Mucosa of rectum (tissue), 2 donors: ENCODE results near the gene EIF4G3.
"Not testable (repeated sequence)": the region's sequence is repeated elsewhere in the genome, so short reads cannot be mapped to it uniquely, and the experiment has no call there.

Experiments used
- H3K27ac ChIP-seq, 2 donors: one replicate each; pipeline ENCODE4 v1.7.0; 2013; ENCODE audit warnings: inconsistent platforms in 2 of 2, low read depth in 2 of 2, low read length in 2 of 2
- H3K27me3 ChIP-seq, 2 donors: one replicate each; pipeline ENCODE4 v1.7.0; 2013; ENCODE audit warnings: low read length in 2 of 2; ENCODE audit not compliant: control insufficient read depth in 2 of 2, insufficient read depth in 2 of 2
- H3K36me3 ChIP-seq, 2 donors: one replicate each; pipeline ENCODE4 v1.7.0; 2013; ENCODE audit warnings: low read length in 2 of 2; ENCODE audit not compliant: control insufficient read depth in 2 of 2, insufficient read depth in 2 of 2
- H3K4me1 ChIP-seq, 2 donors: one replicate each; pipeline ENCODE4 v1.7.0; 2013; ENCODE audit warnings: low read length in 2 of 2, mild to moderate bottlenecking in 1 of 2; ENCODE audit not compliant: control insufficient read depth in 2 of 2, insufficient read depth in 2 of 2
- H3K4me3 ChIP-seq, 2 donors: one replicate each; pipeline ENCODE4 v1.7.0; 2013; ENCODE audit warnings: low read length in 2 of 2
- H3K9ac ChIP-seq, 2 donors: one replicate each; pipeline ENCODE4 v1.7.0; 2013; ENCODE audit warnings: low read length in 2 of 2, low read depth in 1 of 2, mild to moderate bottlenecking in 1 of 2
- H3K9me3 ChIP-seq, 2 donors: one replicate each; pipeline ENCODE4 v1.7.0; 2013; ENCODE audit warnings: low read length in 2 of 2; ENCODE audit not compliant: control insufficient read depth in 2 of 2
- donor health status: healthy.
- donor health status: Normal muscosa, but diverticular disease.

Gene EIF4G3

DNA sequence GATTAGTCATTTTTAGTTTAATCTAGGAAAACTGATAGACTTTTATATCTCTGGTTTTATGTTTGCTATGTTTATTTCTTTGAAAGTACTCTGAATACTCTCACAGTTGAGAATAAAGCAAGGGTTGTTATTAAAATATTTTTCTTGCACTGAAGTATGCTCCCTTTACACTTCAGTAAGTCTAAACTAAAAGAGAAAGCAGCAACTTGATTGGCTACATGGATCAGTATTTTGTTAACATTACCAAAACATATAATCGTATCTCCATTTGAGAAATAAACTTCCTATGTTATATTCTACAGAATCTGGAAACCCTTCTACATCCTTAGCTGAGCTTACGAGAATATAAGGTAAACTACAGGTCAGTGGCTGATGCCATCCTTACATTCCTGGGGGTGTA, 240.1 kb downstream of the EIF4G3 start:
- H3K36me3 ChIP-seq = peaks cover 5 to 6% of the 10 kb centered on the region in 2 donors
- H3K4me3 ChIP-seq = no peak overlapping the region
- no peak overlapping the region for H3K27ac ChIP-seq
- no peaks in the 10 kb centered on the region for H3K9me3 ChIP-seq
- H3K4me1 ChIP-seq = no peaks in the 10 kb centered on the region
- H3K27me3 ChIP-seq = no peaks in the 10 kb centered on the region
- no peak overlapping the region for H3K9ac ChIP-seq

DNA sequence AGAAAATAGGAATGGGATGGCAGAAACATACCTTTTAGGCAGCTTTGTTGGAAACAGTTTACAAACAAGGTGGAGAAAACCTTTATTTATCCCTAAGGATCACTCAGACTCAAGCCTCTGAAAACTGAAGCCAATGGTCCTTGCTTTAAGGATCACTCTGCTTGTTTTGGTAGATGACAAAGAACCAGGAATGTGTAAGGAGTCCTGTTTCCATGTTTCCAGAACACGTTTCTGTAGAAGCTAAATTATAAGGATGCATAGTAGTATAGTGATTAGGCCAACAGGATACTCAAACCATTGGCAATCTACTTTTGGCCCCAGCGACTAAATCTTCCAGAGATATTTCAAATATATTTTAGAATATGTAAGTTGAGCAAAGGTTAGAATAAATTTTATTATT, 240.5 kb downstream of the EIF4G3 start:
- H3K4me1 ChIP-seq = no peaks in the 10 kb centered on the region
- H3K27ac ChIP-seq = no peak overlapping the region
- no peak overlapping the region for H3K4me3 ChIP-seq
- H3K9me3 ChIP-seq = no peaks in the 10 kb centered on the region
- no peak overlapping the region for H3K9ac ChIP-seq
- no peaks in the 10 kb centered on the region for H3K27me3 ChIP-seq
- H3K36me3 ChIP-seq = peaks cover under 1 to 2% of the 10 kb centered on the region in 2 donors

DNA sequence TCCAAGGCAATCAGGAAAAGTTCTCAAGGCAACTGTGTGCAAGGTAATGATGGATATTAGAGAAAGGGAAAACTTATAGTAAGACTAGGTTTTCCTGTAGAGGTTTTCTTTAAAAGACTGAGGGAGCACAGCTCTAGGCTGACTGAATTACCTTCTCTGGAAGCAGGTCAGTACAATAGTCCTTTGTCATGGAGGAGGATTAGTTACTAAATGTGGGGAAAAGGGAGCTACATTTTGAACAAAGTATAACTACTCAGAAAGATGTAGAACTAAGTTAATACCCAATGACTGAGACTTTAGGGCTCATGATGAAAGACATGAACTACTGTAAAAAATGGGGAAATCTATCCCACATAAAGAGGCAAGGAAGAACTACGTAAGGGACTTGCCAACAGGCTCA, 241.0 kb downstream of the EIF4G3 start:
- H3K9me3 ChIP-seq = no peaks in the 10 kb centered on the region
- H3K4me1 ChIP-seq = no peaks in the 10 kb centered on the region
- H3K4me3 ChIP-seq = no peak overlapping the region
- no peaks in the 10 kb centered on the region for H3K36me3 ChIP-seq
- no peak overlapping the region for H3K9ac ChIP-seq
- no peak overlapping the region for H3K27ac ChIP-seq
- H3K27me3 ChIP-seq = no peaks in the 10 kb centered on the region

DNA sequence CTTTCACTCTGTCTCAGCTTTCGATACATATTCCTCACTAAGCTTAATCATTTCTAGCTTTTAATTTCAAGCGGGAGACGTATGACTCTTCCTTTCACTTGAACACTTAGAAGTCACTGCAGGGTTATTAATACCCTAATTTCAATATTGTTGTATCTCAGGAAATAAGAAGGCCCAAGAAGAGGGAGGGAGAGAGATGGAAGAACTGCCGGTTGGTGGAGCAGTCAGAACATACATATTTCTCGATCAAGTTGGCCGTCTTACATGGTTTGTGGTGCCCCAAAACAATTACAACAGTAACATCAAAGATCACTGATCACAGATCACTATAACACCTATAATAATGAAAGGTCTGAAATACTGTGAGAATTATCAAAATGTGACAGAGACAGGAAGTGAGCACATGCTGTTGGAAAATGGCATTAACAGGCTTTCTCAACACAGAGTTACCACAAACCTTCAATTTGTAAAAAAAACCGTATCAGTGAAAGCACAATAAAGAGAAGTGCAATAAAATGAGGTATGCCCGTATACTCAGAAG, 244.2 kb downstream of the EIF4G3 start:
- no peaks in the 10 kb centered on the region for H3K27me3 ChIP-seq
- no peaks in the 10 kb centered on the region for H3K9me3 ChIP-seq
- no peak overlapping the region for H3K4me3 ChIP-seq
- peaks cover 3 to 6% of the 10 kb centered on the region in 2 donors for H3K36me3 ChIP-seq
- H3K27ac ChIP-seq = no peak overlapping the region
- no peak overlapping the region for H3K9ac ChIP-seq
- H3K4me1 ChIP-seq = no peaks in the 10 kb centered on the region

DNA sequence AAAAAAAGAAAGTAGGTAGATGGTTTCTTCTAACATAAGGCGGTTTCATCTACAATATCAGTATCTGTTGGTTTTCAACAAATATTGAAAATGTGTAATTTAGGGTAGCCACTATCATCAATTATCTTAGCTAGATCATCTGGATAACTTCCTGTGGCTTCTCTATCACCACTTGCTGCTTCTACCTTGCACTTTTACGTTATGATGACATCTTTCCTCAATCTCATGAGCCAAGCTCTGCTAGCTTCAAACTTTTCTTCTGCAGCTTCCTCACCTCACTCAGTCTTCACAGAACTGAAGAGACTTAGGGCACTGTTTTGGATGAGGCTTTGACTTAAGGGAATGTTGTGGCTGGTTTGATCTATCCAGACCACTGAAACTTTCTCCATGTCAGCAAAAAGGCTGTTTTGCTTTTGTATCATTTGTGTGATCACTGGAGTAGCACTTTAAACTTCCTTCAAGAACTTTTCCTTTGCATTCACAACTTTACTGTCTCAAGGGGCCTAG, 244.7 kb downstream of the EIF4G3 start:
- no peak overlapping the region for H3K4me3 ChIP-seq
- no peaks in the 10 kb centered on the region for H3K9me3 ChIP-seq
- H3K36me3 ChIP-seq = peaks cover 3 to 6% of the 10 kb centered on the region in 2 donors
- no peaks in the 10 kb centered on the region for H3K27me3 ChIP-seq
- no peaks in the 10 kb centered on the region for H3K4me1 ChIP-seq
- no peak overlapping the region for H3K27ac ChIP-seq
- no peak overlapping the region for H3K9ac ChIP-seq

DNA sequence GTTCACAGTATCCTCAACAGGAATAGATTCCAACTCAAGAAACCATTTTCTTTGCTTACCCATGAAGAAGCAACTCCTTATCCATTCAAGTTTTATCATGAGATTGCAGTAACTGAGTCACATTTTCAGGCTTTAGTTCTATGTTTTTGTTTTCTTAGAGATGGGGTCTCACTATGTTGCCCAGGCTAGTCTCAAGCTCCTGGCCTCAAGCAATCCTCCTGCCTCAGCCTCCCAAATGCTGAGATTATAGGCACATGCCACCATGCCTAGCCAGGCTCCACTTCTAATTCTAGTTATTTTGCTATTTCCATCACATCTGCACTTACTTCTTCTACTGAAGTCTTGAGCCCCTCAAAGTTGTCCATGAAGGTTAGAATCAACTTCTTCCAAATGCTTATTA, 246.3 kb downstream of the EIF4G3 start:
- H3K4me1 ChIP-seq = no peaks in the 10 kb centered on the region
- no peak overlapping the region for H3K9ac ChIP-seq
- H3K27ac ChIP-seq = no peak overlapping the region
- H3K4me3 ChIP-seq = no peak overlapping the region
- H3K36me3 ChIP-seq = peaks cover 6 to 7% of the 10 kb centered on the region in 2 donors
- H3K27me3 ChIP-seq = no peaks in the 10 kb centered on the region
- no peaks in the 10 kb centered on the region for H3K9me3 ChIP-seq

DNA sequence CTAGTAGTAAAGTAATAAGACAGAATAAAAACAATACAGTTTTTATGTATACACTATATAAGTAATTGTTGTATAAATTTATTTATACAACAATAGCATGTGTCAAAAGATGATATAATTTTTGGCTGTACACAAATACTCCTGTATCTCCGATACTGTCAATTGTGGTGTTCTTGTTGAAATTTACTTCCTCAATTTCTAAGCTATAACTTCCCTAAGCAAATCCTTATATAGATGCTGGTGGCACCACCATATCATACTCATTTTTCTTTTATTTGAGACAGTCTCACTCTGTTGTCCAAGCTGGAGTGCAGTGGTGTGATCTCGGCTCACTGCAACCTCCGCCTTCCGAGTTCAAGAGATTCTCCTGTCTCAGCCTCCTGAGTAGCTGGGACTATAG, 248.6 kb downstream of the EIF4G3 start:
- H3K27me3 ChIP-seq = no peaks in the 10 kb centered on the region
- no peaks in the 10 kb centered on the region for H3K4me1 ChIP-seq
- H3K36me3 ChIP-seq = peaks cover 6 to 7% of the 10 kb centered on the region in 2 donors
- no peak overlapping the region for H3K4me3 ChIP-seq
- no peak overlapping the region for H3K9ac ChIP-seq
- H3K9me3 ChIP-seq = no peaks in the 10 kb centered on the region
- no peak overlapping the region for H3K27ac ChIP-seq

DNA sequence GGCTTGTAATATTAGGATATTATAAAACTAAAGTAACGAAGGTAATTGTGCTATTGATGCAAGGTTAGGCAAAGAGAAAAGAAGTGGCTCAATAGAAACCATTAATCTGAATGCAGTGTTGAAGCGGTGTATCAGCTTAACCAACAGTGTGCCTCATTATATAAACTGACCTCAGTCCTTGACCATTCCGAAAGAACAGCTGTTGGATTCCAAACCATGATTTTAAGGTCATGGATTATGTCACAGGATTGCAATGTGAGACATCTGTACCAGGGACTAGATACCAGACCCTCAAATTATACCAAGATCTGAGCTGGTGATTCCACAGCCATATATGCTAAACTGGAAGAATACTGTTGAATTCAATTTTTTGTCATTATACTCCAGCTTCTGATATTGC, 255.4 kb downstream of the EIF4G3 start:
- H3K27ac ChIP-seq = no peak overlapping the region

DNA sequence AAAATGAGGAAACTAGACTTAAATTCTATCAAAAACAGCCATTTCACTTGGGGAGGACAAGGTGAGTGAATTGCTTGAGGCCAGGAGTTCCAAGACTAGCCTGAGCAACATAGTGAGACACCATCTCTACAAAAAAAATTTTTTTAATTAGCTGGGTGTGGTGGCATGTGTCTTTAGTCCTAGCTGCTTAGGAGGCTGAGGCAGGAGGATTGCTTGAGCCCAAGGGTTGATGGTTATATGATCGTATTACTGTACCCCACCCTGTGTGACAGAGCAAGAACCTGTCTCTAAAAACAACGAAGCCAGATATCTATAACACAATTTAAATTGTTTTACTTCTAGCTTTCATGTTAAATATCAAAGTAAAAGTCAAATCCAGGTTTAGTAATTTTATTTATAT, 263.5 kb downstream of the EIF4G3 start:
- Histone ChIP-seq H3K27me3 (no peaks in the 10 kb centered on the region), H3K4me3 (no peak overlapping the region), H3K9ac (no peak overlapping the region), H3K36me3 (no peaks in the 10 kb centered on the region), H3K27ac (no peak overlapping the region), H3K4me1 (no peaks in the 10 kb centered on the region), H3K9me3 (no peaks in the 10 kb centered on the region)

More for the DNA sequence above, 255.4 kb downstream of the EIF4G3 start:
- Histone ChIP-seq H3K36me3 (peaks cover 0 to 2% of the 10 kb centered on the region in 2 donors), H3K4me1 (no peaks in the 10 kb centered on the region), H3K27me3 (no peaks in the 10 kb centered on the region), H3K4me3 (no peak overlapping the region), H3K9ac (no peak overlapping the region), H3K9me3 (no peaks in the 10 kb centered on the region)

DNA sequence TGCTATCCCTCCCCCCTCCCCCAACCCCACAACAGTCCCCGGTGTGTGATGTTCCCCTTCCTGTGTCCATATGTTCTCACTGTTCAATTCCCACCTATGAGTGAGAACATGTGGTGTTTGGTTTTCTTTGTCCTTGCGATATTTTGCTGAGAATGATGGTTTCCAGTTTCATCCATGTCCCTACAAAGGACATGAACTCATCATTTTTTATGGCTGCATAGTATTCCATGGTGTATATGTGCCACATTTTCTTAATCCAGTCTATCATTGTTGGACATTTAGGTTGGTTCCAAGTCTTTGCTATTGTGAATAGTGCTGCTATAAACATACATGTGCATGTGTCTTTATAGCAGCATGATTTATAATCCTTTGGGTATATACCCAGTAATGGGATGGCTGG, 269.2 kb downstream of the EIF4G3 start:
- H3K36me3 ChIP-seq, H3K4me3 ChIP-seq, H3K4me1 ChIP-seq, H3K9ac ChIP-seq, H3K9me3 ChIP-seq, H3K27ac ChIP-seq, H3K27me3 ChIP-seq: not testable (repeated sequence)

DNA sequence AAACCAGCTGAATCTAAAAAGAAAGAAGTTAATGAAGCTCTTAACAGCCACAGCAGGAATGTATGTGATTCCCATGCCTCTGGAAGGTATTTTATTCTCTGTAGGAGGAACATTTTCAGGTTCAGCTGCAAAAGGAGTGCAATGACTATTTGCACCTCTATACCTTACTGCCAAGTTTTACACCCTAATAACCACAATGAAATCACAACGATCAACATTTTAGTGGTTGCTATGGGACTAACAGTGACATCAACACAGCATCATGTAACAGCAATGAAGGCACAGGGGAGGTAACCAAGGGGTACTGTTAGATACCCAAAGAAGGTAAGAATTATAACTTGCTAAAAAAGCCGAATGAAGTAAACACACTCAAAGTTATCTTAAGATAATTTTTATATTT, 273.3 kb downstream of the EIF4G3 start:
- Histone ChIP-seq H3K27ac (no peak overlapping the region), H3K27me3 (no peaks in the 10 kb centered on the region), H3K9me3 (no peaks in the 10 kb centered on the region), H3K4me3 (no peak overlapping the region), H3K9ac (no peak overlapping the region), H3K4me1 (no peaks in the 10 kb centered on the region), H3K36me3 (peaks cover 8 to 19% of the 10 kb centered on the region in 2 donors)
